K562 (cell line): ENCODE measurements around the gene SERPINB5. TPM values are rescaled to one million over a fixed set of nuclear protein-coding genes. Genes with fewer than 3 reads are reported as not detected.
A peak's percentile ranks its signal among the peaks of the same experiment; 100 is the strongest.
"Not testable (repeated sequence)": the region's sequence is repeated elsewhere in the genome, so short reads cannot be mapped to it uniquely, and the experiment has no call there.

Experiments
- ATAC-seq: fragments of 200-7000 bp; cut with Tn5 transposase; 3 replicates; pipeline ENCODE4 v1.9.1; 2020; ENCODE audit warnings: moderate library complexity
- BruUV-seq: library from RNA; stranded (reverse); fragments of 400-500 nt; replicated peaks from 2 replicates; lab custom pipeline; 2021; lab: Mats Ljungman, UMichigan
- CTCF ChIA-PET: fragments of 300-600 bp; formaldehyde crosslinking; extraction: SDS; loops from one replicate; lab custom pipeline; 2021; ENCODE audit warnings: low intra/inter-chr PET ratio; lab: Yijun Ruan, JAX
- POLR2A ChIA-PET: fragments of 300-600, 350-650 bp; sonication (Branson Sonifier 250); formaldehyde crosslinking; extraction: SDS; loops from one replicate; lab custom pipeline; 2021; ENCODE audit warnings: antibody characterized with exemption, inconsistent platforms; lab: Yijun Ruan, JAX
- DNase-seq, 4 experiments: peaks; one replicate each; pipeline versions ENCODE4 v3.0.0 to v3.0.0-alpha.2; 2011 to 2018; ENCODE audit warnings: low spot score in 3 of 4, mixed read lengths in 3 of 4; ENCODE audit errors: extremely low read depth in 1 of 4
- FAIRE-seq: peaks from 2 replicates; lab custom pipeline; 2011; peaks lifted over from hg19 to GRCh38; lab: Jason Lieb, UNC
- H2AFZ ChIP-seq: 2 replicates; pipeline ENCODE4 v1.6.0; 2011; ENCODE audit warnings: low read depth, low read length, control low read depth, inconsistent platforms
- H3K27ac ChIP-seq: fragments of 200-600 bp; 3 replicates; pipeline ENCODE4 v1.8.0; 2011; ENCODE audit warnings: low read depth, mild to moderate bottlenecking, control low read depth, inconsistent platforms, low read length, moderate library complexity, mixed read lengths; ENCODE audit errors: extremely low read depth
- H3K27me3 ChIP-seq, 2 experiments: fragments of 300-600 bp in 1 of 2; 2 replicates in 1 of 2; 3 replicates in 1 of 2; pipeline versions ENCODE4 v1.6.0 to v1.8.0; 2011; ENCODE audit warnings: inconsistent platforms in 2 of 2, low read length in 2 of 2, mild to moderate bottlenecking in 1 of 2, mixed read lengths in 1 of 2, moderate library complexity in 1 of 2; ENCODE audit not compliant: control insufficient read depth in 2 of 2, insufficient read depth in 2 of 2
- H3K36me3 ChIP-seq: fragments of 300-600 bp; 3 replicates; pipeline ENCODE4 v1.8.0; 2011; ENCODE audit warnings: mild to moderate bottlenecking, low read length, inconsistent platforms; ENCODE audit not compliant: control insufficient read depth, insufficient read depth
- H3K4me1 ChIP-seq, 2 experiments: fragments of 200-600 bp in 1 of 2; replicated peaks in 1 of 2; 2 replicates in 1 of 2; 3 replicates in 1 of 2; pipeline versions ENCODE4 v1.5.1 to v1.8.0; 2011; ENCODE audit warnings: inconsistent platforms in 2 of 2, low read length in 2 of 2, mild to moderate bottlenecking in 1 of 2, mixed read lengths in 1 of 2, moderate library complexity in 1 of 2; ENCODE audit not compliant: control insufficient read depth in 2 of 2, insufficient read depth in 2 of 2
- H3K4me2 ChIP-seq: 2 replicates; pipeline ENCODE4 v1.6.1; 2011; ENCODE audit warnings: low read length, control low read depth, inconsistent platforms, mixed read lengths; ENCODE audit not compliant: insufficient read depth
- H3K4me3 ChIP-seq: fragments of 200-600 bp; sonication (generic), shearing (Covaris generic); 2 replicates; pipeline ENCODE4 v1.5.1; 2016; ENCODE audit warnings: control low read depth, inconsistent platforms
- H3K79me2 ChIP-seq: fragments of 200-600 bp; 3 replicates; pipeline ENCODE4 v1.8.0; 2011; ENCODE audit warnings: low read length, inconsistent platforms; ENCODE audit not compliant: control insufficient read depth, insufficient read depth
- H3K9ac ChIP-seq, 2 experiments: 2 replicates each; pipeline versions ENCODE4 v1.6.0 to v1.6.1; 2011; ENCODE audit warnings: low read depth in 2 of 2, low read length in 2 of 2, control low read depth in 1 of 2, inconsistent platforms in 1 of 2, mild to moderate bottlenecking in 1 of 2, mixed read lengths in 1 of 2; ENCODE audit not compliant: insufficient read depth in 1 of 2
- H3K9me1 ChIP-seq: one replicate; pipeline ENCODE4 v1.6.0; 2011; ENCODE audit warnings: inconsistent platforms, mild to moderate bottlenecking, low read length, moderate library complexity; ENCODE audit not compliant: control insufficient read depth, insufficient read depth
- H3K9me3 ChIP-seq: replicated peaks from 2 replicates; pipeline ENCODE4 v1.5.1; 2011; ENCODE audit warnings: low read depth, low read length, inconsistent platforms; ENCODE audit not compliant: control insufficient read depth, insufficient read depth
- H4K20me1 ChIP-seq: replicated peaks from 2 replicates; pipeline ENCODE4 v1.6.1; 2011; ENCODE audit warnings: low read length, inconsistent platforms, mixed read lengths; ENCODE audit not compliant: control insufficient read depth, insufficient read depth
- E2F5 ChIP-seq: sonication (generic); formaldehyde crosslinking; IDR thresholded peaks from 2 replicates; pipeline ENCODE4 v1.8.0; 2022; ENCODE audit warnings: mild to moderate bottlenecking, missing genetic modification reagents
- MEIS2 ChIP-seq: fragments of 450-650 bp; IDR thresholded peaks from 2 replicates; pipeline ENCODE4 v1.6.1; 2014; ENCODE audit warnings: mild to moderate bottlenecking; ENCODE audit not compliant: partially characterized antibody
- NFIC ChIP-seq: fragments of 450-650 bp; IDR thresholded peaks from 2 replicates; pipeline ENCODE4 v1.6.1; 2017; ENCODE audit warnings: mild to moderate bottlenecking, inconsistent platforms
- NRF1 ChIP-seq, 2 experiments: fragments of 450-650 bp; IDR thresholded peaks in 1 of 2; conservative IDR thresholded peaks in 1 of 2; 2 replicates each; pipeline ENCODE4 v1.6.1; 2014; ENCODE audit warnings: mild to moderate bottlenecking in 2 of 2
- PBX2 ChIP-seq, 2 experiments: IDR thresholded peaks in 1 of 2; conservative IDR thresholded peaks in 1 of 2; 2 replicates each; pipeline ENCODE4 v1.6.1; 2016; ENCODE audit warnings: low read depth in 2 of 2, mild to moderate bottlenecking in 1 of 2, missing compliant biosample characterization in 1 of 2, missing genetic modification characterization in 1 of 2, moderate library complexity in 1 of 2
- PKNOX1 ChIP-seq: fragments of 450-650 bp; IDR thresholded peaks from 2 replicates; pipeline ENCODE4 v1.6.1; 2016
- WGBS: fragments of 100-300 bp; shearing (Covaris generic); methylation state at CpG from one replicate; pipeline ENCODE4 v1.1.6; 2016; ENCODE audit warnings: low coverage, mixed read lengths; ENCODE audit not compliant: insufficient coverage; ENCODE audit errors: missing lambda C conversion rate; 5-methylcytosine and 5-hydroxymethylcytosine counted together
- in situ Hi-C: fragments of 300-500 bp; cut with MboI; formaldehyde crosslinking; loops from 4 replicates; pipeline ENCODE4 v1.15.0; 2018; ENCODE audit warnings: inconsistent platforms, mixed read lengths
- intact Hi-C: fragments of 100-400 bp; cut with micrococcal nuclease; formaldehyde crosslinking; loops from 2 replicates; pipeline ENCODE4 v1.14.2; 2022
- polyA plus RNA-seq, 8 experiments: library from polyadenylated mRNA; depleted of rRNA in 4 of 8; stranded (reverse) in 5 of 8; unstranded in 3 of 8; fragments of >200 nt; fragmentation: Nextera tagmentation in 2 of 8; fragmentation: Illumina TruSeq in 1 of 8; extraction: Ambion mirVana in 2 of 8; extraction: Trizol in 1 of 8; gene quantifications; 2 replicates each; pipeline versions ENCODE4 v1.2.1 to v1.2.3, GENCODE V29; 2011 to 2014; ENCODE audit warnings: inconsistent platforms in 1 of 8, missing spikeins in 1 of 8
- total RNA-seq, 7 experiments: library from RNA; depleted of rRNA in 6 of 7; stranded (reverse); fragments of >200 nt in 6 of 7; fragmentation: Illumina TruSeq in 2 of 7; extraction: Trizol in 2 of 7; gene quantifications; 2 replicates each; pipeline versions ENCODE4 v1.2.1 to v1.2.3, GENCODE V29; 2011 to 2021; ENCODE audit warnings: low replicate concordance in 1 of 7

Gene SERPINB5
- total and polyA plus RNA-seq, 9 of the 15 experiments (the other 6 are each of a cell fraction or from before 2014, with no cell fraction given): 0.05 to 1.4 (median 0.49) TPM; not detected in 1

GRCh38 chr18:63451799-63452660, 24.7 kb upstream of the SERPINB5 start:
- Histone ChIP-seq H3K4me2 (no peak overlapping the region), H3K9me3 (no peaks in the 10 kb centered on the region), H3K9ac (no peak overlapping the region), H3K4me3 (no peak overlapping the region), H3K9me1 (no peaks in the 10 kb centered on the region), H2AFZ (no peak overlapping the region), H4K20me1 (no peaks in the 10 kb centered on the region), H3K27me3 (no peaks in the 10 kb centered on the region; a peak in 1 of 5 replicates), H3K36me3 (no peaks in the 10 kb centered on the region), H3K4me1 (no peaks in the 10 kb centered on the region; a peak in 1 of 5 replicates), H3K27ac (no peak overlapping the region), H3K79me2 (no peaks in the 10 kb centered on the region)
- BruUV-seq: no TSS peak
- DNase-seq (peak in 1 of 4 experiments; percentile 10), ATAC-seq (peak; percentile 68), FAIRE-seq (no peak)
- TF ChIP-seq NRF1 (conservative IDR thresholded peaks at IDR 0.05 in 1 of 2, IDR thresholded peaks at IDR 0.05 in 1 of 2) (peak; percentile 56 to 70), PKNOX1 (peak; percentile 43; the same call in 1 of the 2 replicates), NFIC (0 out of 2 replicates have a peak, but pooled peaks have one; percentile 4), PBX2 (CRISPR knock-in tag; IDR thresholded peaks at IDR 0.05; ENCODE audit: low read depth) (no peak), PBX2 (tag; conservative IDR thresholded peaks at IDR 0.05; ENCODE audit: low read depth) (peak; percentile 71), E2F5 (CRISPR knock-in tag) (no peak), MEIS2 (peak; percentile 62)
- WGBS: 14% methylated on average over 8 of the region's 9 CpGs
- ChIA-PET CTCF (no interaction called here), POLR2A (no interaction called here)
- in situ Hi-C loops: no loop called here
- intact Hi-C loops: no loop called here

- FAIRE-seq, H3K27ac ChIP-seq, ATAC-seq, in situ Hi-C loops, intact Hi-C loops, CTCF ChIA-PET, DNase-seq, H4K20me1 ChIP-seq, H3K9ac ChIP-seq, H3K79me2 ChIP-seq, POLR2A ChIA-PET, H2AFZ ChIP-seq, H3K4me2 ChIP-seq, H3K36me3 ChIP-seq, H3K9me3 ChIP-seq, H3K4me1 ChIP-seq, H3K4me3 ChIP-seq, H3K9me1 ChIP-seq, BruUV-seq, H3K27me3 ChIP-seq: not testable (repeated sequence)
- 42% methylated on average over 5 of the region's 5 CpGs for WGBS
Measured at GRCh38 chr18:63452751-63453150, 24.0 kb upstream of the SERPINB5 start.
